Astrocyte (in vitro differentiated cells and primary cell): ENCODE results near the gene MICAL3.

Source experiments
- EZH2 ChIP-seq: IDR thresholded peaks from 2 replicates; pipeline ENCODE4 v1.6.1; 2012; ENCODE audit warnings: mild to moderate bottlenecking, low read length, inconsistent platforms; ENCODE audit not compliant: insufficient read depth
- TF ChIP-seq, protein P1 (sequence below): IDR thresholded peaks from 2 replicates; pipeline ENCODE4 v1.5.1; 2011; ENCODE audit warnings: low read depth, mild to moderate bottlenecking, inconsistent platforms, low read length, moderate library complexity; ENCODE audit not compliant: insufficient read depth

GRCh38 chr22:17797721-17798559 is 226.4 kb downstream of the MICAL3 start:
- TF ChIP-seq, protein P1, sequence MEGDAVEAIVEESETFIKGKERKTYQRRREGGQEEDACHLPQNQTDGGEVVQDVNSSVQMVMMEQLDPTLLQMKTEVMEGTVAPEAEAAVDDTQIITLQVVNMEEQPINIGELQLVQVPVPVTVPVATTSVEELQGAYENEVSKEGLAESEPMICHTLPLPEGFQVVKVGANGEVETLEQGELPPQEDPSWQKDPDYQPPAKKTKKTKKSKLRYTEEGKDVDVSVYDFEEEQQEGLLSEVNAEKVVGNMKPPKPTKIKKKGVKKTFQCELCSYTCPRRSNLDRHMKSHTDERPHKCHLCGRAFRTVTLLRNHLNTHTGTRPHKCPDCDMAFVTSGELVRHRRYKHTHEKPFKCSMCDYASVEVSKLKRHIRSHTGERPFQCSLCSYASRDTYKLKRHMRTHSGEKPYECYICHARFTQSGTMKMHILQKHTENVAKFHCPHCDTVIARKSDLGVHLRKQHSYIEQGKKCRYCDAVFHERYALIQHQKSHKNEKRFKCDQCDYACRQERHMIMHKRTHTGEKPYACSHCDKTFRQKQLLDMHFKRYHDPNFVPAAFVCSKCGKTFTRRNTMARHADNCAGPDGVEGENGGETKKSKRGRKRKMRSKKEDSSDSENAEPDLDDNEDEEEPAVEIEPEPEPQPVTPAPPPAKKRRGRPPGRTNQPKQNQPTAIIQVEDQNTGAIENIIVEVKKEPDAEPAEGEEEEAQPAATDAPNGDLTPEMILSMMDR = no peak
- no peak for TF ChIP-seq EZH2
